K562 (cell line): ENCODE results near the gene LDB1. TPM values are rescaled to one million over a fixed set of nuclear protein-coding genes. Genes with fewer than 3 reads are reported as not detected.

Experiments
- ATF7 ChIP-seq: fragments of 450-650 bp; IDR thresholded peaks from 2 replicates; pipeline ENCODE4 v1.7.1; 2014; ENCODE audit warnings: mild to moderate bottlenecking, moderate library complexity
- KDM1A ChIP-seq, 2 experiments: fragments of 450-650 bp; IDR thresholded peaks; 2 replicates each; pipeline ENCODE4 v1.6.1; 2016; ENCODE audit warnings: mild to moderate bottlenecking in 2 of 2
- TFAP4 ChIP-seq: sonication (generic); formaldehyde crosslinking; IDR thresholded peaks from 2 replicates; pipeline ENCODE4 v1.8.0; 2022; ENCODE audit warnings: missing genetic modification reagents, mild to moderate bottlenecking, moderate library complexity, borderline replicate concordance
- TSC22D4 ChIP-seq: fragments of 450-650 bp; IDR thresholded peaks from 2 replicates; pipeline ENCODE4 v1.6.1; 2016; ENCODE audit warnings: missing genetic modification characterization, missing biosample characterization, control low read depth
- TSHZ1 ChIP-seq: fragments of 250-450 bp; sonication (Bioruptor Pico); IDR thresholded peaks from 2 replicates; pipeline ENCODE4 v1.4.0; 2020; ENCODE audit warnings: mild to moderate bottlenecking, moderate library complexity
- YBX1 ChIP-seq: fragments of 450-650 bp; IDR thresholded peaks from 2 replicates; pipeline ENCODE4 v1.7.1; 2016; ENCODE audit warnings: mild to moderate bottlenecking
- ZNF146 ChIP-seq: IDR thresholded peaks from one replicate; pipeline ENCODE4 v1.6.1; 2018; ENCODE audit warnings: missing compliant biosample characterization; ENCODE audit not compliant: unreplicated experiment
- ZNF77 ChIP-seq: fragments of 250-450 bp; sonication (Bioruptor Pico); IDR thresholded peaks from 2 replicates; pipeline ENCODE4 v1.5.0; 2020
- polyA plus RNA-seq, 8 experiments: library from polyadenylated mRNA; depleted of rRNA in 4 of 8; stranded (reverse) in 5 of 8; unstranded in 3 of 8; fragments of >200 nt; fragmentation: Nextera tagmentation in 2 of 8; fragmentation: Illumina TruSeq in 1 of 8; extraction: Ambion mirVana in 2 of 8; extraction: Trizol in 1 of 8; gene quantifications; 2 replicates each; pipeline versions ENCODE4 v1.2.1 to v1.2.3, GENCODE V29; 2011 to 2014; ENCODE audit warnings: inconsistent platforms in 1 of 8, missing spikeins in 1 of 8
- total RNA-seq, 7 experiments: library from RNA; depleted of rRNA in 6 of 7; stranded (reverse); fragments of >200 nt in 6 of 7; fragmentation: Illumina TruSeq in 2 of 7; extraction: Trizol in 2 of 7; gene quantifications; 2 replicates each; pipeline versions ENCODE4 v1.2.1 to v1.2.3, GENCODE V29; 2011 to 2021; ENCODE audit warnings: low replicate concordance in 1 of 7
- TF ChIP-seq, protein P1 (sequence below): sonication (generic); formaldehyde crosslinking; IDR thresholded peaks from 2 replicates; pipeline ENCODE4 v1.8.0; 2022; ENCODE audit warnings: mild to moderate bottlenecking, missing genetic modification reagents
- TF ChIP-seq, protein P2 (sequence below): sonication (generic); formaldehyde crosslinking; IDR thresholded peaks from 2 replicates; pipeline ENCODE4 v1.8.0; 2022; ENCODE audit warnings: mild to moderate bottlenecking, missing genetic modification reagents
- TF ChIP-seq, protein P3 (sequence below): fragments of 250-450 bp; sonication (Bioruptor Pico); IDR thresholded peaks from 2 replicates; pipeline ENCODE4 v1.5.0; 2021; ENCODE audit warnings: mild to moderate bottlenecking, borderline replicate concordance
- TF ChIP-seq, protein P4 (sequence below): fragments of 450-650 bp; formaldehyde crosslinking; IDR thresholded peaks from 2 replicates; pipeline ENCODE4 v1.4.0; 2020; ENCODE audit warnings: mild to moderate bottlenecking, moderate library complexity

Gene LDB1
- total and polyA plus RNA-seq, 9 of the 15 experiments (the other 6 are each of a cell fraction or from before 2014, with no cell fraction given) = 1.9 to 137 (median 105) TPM

GRCh38 chr10:102133373-102134195 is 13.4 kb upstream of the LDB1 start (continued):
- TF ChIP-seq TSHZ1 (CRISPR knock-in tag) = no peak
- TF ChIP-seq TFAP4 (CRISPR knock-in tag) = peak; percentile 45; the same call in 1 of the 2 replicates
- TF ChIP-seq, protein P1, sequence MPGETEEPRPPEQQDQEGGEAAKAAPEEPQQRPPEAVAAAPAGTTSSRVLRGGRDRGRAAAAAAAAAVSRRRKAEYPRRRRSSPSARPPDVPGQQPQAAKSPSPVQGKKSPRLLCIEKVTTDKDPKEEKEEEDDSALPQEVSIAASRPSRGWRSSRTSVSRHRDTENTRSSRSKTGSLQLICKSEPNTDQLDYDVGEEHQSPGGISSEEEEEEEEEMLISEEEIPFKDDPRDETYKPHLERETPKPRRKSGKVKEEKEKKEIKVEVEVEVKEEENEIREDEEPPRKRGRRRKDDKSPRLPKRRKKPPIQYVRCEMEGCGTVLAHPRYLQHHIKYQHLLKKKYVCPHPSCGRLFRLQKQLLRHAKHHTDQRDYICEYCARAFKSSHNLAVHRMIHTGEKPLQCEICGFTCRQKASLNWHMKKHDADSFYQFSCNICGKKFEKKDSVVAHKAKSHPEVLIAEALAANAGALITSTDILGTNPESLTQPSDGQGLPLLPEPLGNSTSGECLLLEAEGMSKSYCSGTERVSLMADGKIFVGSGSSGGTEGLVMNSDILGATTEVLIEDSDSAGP (CRISPR knock-in tag) = no peak
- no peak for TF ChIP-seq ZNF77
- TF ChIP-seq, protein P2, sequence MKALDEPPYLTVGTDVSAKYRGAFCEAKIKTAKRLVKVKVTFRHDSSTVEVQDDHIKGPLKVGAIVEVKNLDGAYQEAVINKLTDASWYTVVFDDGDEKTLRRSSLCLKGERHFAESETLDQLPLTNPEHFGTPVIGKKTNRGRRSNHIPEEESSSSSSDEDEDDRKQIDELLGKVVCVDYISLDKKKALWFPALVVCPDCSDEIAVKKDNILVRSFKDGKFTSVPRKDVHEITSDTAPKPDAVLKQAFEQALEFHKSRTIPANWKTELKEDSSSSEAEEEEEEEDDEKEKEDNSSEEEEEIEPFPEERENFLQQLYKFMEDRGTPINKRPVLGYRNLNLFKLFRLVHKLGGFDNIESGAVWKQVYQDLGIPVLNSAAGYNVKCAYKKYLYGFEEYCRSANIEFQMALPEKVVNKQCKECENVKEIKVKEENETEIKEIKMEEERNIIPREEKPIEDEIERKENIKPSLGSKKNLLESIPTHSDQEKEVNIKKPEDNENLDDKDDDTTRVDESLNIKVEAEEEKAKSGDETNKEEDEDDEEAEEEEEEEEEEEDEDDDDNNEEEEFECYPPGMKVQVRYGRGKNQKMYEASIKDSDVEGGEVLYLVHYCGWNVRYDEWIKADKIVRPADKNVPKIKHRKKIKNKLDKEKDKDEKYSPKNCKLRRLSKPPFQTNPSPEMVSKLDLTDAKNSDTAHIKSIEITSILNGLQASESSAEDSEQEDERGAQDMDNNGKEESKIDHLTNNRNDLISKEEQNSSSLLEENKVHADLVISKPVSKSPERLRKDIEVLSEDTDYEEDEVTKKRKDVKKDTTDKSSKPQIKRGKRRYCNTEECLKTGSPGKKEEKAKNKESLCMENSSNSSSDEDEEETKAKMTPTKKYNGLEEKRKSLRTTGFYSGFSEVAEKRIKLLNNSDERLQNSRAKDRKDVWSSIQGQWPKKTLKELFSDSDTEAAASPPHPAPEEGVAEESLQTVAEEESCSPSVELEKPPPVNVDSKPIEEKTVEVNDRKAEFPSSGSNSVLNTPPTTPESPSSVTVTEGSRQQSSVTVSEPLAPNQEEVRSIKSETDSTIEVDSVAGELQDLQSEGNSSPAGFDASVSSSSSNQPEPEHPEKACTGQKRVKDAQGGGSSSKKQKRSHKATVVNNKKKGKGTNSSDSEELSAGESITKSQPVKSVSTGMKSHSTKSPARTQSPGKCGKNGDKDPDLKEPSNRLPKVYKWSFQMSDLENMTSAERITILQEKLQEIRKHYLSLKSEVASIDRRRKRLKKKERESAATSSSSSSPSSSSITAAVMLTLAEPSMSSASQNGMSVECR (CRISPR knock-in tag) = peak; percentile 90
- TF ChIP-seq ATF7 = no peak
- TF ChIP-seq YBX1 = no peak
- no peak for TF ChIP-seq ZNF146
- TF ChIP-seq, protein P3, sequence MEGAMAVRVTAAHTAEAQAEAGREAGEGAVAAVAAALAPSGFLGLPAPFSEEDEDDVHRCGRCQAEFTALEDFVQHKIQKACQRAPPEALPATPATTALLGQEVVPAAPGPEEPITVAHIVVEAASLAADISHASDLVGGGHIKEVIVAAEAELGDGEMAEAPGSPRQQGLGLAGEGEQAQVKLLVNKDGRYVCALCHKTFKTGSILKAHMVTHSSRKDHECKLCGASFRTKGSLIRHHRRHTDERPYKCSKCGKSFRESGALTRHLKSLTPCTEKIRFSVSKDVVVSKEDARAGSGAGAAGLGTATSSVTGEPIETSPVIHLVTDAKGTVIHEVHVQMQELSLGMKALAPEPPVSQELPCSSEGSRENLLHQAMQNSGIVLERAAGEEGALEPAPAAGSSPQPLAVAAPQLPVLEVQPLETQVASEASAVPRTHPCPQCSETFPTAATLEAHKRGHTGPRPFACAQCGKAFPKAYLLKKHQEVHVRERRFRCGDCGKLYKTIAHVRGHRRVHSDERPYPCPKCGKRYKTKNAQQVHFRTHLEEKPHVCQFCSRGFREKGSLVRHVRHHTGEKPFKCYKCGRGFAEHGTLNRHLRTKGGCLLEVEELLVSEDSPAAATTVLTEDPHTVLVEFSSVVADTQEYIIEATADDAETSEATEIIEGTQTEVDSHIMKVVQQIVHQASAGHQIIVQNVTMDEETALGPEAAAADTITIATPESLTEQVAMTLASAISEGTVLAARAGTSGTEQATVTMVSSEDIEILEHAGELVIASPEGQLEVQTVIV = no peak
- TF ChIP-seq KDM1A (IDR thresholded peaks at IDR 0.05) = no peak
- TF ChIP-seq, protein P4, sequence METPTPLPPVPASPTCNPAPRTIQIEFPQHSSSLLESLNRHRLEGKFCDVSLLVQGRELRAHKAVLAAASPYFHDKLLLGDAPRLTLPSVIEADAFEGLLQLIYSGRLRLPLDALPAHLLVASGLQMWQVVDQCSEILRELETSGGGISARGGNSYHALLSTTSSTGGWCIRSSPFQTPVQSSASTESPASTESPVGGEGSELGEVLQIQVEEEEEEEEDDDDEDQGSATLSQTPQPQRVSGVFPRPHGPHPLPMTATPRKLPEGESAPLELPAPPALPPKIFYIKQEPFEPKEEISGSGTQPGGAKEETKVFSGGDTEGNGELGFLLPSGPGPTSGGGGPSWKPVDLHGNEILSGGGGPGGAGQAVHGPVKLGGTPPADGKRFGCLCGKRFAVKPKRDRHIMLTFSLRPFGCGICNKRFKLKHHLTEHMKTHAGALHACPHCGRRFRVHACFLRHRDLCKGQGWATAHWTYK (CRISPR knock-in tag) = no peak
- TF ChIP-seq TSC22D4 (tag) = no peak
